GM23338 (cell line): ENCODE measurements around the gene KNTC1.

Experiments
- CREB1 ChIP-seq: fragments of 250-450 bp; sonication (Bioruptor Pico); IDR thresholded peaks from 2 replicates; pipeline ENCODE4 v1.5.0; 2020; ENCODE audit warnings: low read depth, mild to moderate bottlenecking, moderate library complexity
- EZH2 ChIP-seq: fragments of 200-600 bp; sonication (generic); IDR thresholded peaks from one replicate; pipeline ENCODE4 v1.8.0; 2017; ENCODE audit warnings: antibody characterized with exemption, mild to moderate bottlenecking, low read depth; ENCODE audit not compliant: unreplicated experiment
- EZH2phosphoT487 ChIP-seq: fragments of 200-600 bp; sonication (generic); IDR thresholded peaks from one replicate; pipeline ENCODE4 v1.8.1; 2018; ENCODE audit warnings: antibody characterized with exemption; ENCODE audit not compliant: unreplicated experiment
- JUNB ChIP-seq: IDR thresholded peaks from one replicate; pipeline ENCODE4 v1.6.1; 2016; ENCODE audit warnings: antibody characterized with exemption; ENCODE audit not compliant: unreplicated experiment
- POLR2AphosphoS5 ChIP-seq: IDR thresholded peaks from 2 replicates; pipeline ENCODE4 v1.6.1; 2016; ENCODE audit warnings: antibody characterized with exemption, low read depth
- ZNF114 ChIP-seq: fragments of 250-450 bp; sonication (Bioruptor Pico); IDR thresholded peaks from 2 replicates; pipeline ENCODE4 v1.5.0; 2020; ENCODE audit warnings: mild to moderate bottlenecking, moderate library complexity
- ZNF331 ChIP-seq: fragments of 250-450 bp; sonication (Bioruptor Pico); IDR thresholded peaks from 2 replicates; pipeline ENCODE4 v1.5.0; 2020; ENCODE audit warnings: low read depth, mild to moderate bottlenecking, moderate library complexity
- TF ChIP-seq, protein P1 (sequence below), 2 experiments: fragments of 200-600 bp in 1 of 2; sonication (generic) in 1 of 2; conservative IDR thresholded peaks; 2 replicates each; pipeline versions ENCODE4 v1.5.1 to v1.6.1; 2016 to 2017; ENCODE audit warnings: antibody characterized with exemption in 2 of 2, low read depth in 2 of 2, mild to moderate bottlenecking in 2 of 2, moderate library complexity in 1 of 2
- TF ChIP-seq, protein P2 (sequence below): IDR thresholded peaks from 2 replicates; pipeline ENCODE4 v1.6.1; 2016; ENCODE audit warnings: antibody characterized with exemption
- TF ChIP-seq, protein P3 (sequence below): IDR thresholded peaks from one replicate; pipeline ENCODE4 v1.6.1; 2018; ENCODE audit warnings: antibody characterized with exemption; ENCODE audit not compliant: unreplicated experiment
- TF ChIP-seq, protein P4 (sequence below): fragments of 250-450 bp; sonication (Bioruptor Pico); IDR thresholded peaks from 2 replicates; pipeline ENCODE4 v1.5.0; 2020; ENCODE audit warnings: mild to moderate bottlenecking, moderate library complexity

DNA sequence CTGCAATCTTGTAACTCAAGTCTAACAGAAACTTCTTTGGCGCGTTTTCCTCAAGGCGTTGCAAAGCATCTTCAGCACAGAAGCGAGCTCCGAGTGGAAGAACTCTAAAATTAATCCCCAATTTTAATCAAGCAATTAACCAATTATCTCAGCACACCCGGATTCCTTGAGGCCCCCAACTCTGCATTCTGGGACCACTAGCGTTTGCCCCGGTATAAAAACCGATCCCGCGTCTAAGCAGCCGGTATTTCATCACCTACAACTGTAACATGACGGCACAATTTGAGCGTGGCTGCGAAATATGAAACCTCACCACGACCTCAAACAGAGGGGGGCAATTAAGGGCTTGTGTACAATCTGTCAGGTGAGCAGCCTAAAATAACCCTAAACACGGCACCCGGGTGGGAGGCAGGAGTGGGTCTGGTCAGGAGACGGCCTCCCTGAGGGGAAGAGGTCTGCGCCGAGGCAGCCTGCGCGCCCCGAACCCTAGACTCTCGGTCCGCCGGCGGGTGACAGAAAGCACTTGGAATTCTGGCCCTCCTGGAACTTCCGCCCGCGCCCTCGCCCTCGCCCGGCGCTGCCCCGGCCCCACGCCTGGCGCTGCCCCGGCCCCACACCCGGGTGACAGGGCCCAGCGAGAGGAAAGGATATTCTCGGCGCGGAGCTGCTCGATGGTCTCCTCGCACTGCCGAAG is 26.9 kb upstream of the KNTC1 start:
- TF ChIP-seq EZH2 (no peak), POLR2AphosphoS5 (no peak), EZH2phosphoT487 (no peak), ZNF114 (no peak), JUNB (no peak), ZNF331 (no peak), CREB1 (CRISPR knock-in tag) (peak; percentile 65)
- TF ChIP-seq, protein P1, sequence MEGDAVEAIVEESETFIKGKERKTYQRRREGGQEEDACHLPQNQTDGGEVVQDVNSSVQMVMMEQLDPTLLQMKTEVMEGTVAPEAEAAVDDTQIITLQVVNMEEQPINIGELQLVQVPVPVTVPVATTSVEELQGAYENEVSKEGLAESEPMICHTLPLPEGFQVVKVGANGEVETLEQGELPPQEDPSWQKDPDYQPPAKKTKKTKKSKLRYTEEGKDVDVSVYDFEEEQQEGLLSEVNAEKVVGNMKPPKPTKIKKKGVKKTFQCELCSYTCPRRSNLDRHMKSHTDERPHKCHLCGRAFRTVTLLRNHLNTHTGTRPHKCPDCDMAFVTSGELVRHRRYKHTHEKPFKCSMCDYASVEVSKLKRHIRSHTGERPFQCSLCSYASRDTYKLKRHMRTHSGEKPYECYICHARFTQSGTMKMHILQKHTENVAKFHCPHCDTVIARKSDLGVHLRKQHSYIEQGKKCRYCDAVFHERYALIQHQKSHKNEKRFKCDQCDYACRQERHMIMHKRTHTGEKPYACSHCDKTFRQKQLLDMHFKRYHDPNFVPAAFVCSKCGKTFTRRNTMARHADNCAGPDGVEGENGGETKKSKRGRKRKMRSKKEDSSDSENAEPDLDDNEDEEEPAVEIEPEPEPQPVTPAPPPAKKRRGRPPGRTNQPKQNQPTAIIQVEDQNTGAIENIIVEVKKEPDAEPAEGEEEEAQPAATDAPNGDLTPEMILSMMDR (conservative IDR thresholded peaks at IDR 0.05; ENCODE audit: low read depth in 2 of 2) = no peak
- TF ChIP-seq, protein P2, sequence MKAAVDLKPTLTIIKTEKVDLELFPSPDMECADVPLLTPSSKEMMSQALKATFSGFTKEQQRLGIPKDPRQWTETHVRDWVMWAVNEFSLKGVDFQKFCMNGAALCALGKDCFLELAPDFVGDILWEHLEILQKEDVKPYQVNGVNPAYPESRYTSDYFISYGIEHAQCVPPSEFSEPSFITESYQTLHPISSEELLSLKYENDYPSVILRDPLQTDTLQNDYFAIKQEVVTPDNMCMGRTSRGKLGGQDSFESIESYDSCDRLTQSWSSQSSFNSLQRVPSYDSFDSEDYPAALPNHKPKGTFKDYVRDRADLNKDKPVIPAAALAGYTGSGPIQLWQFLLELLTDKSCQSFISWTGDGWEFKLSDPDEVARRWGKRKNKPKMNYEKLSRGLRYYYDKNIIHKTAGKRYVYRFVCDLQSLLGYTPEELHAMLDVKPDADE = no peak
- TF ChIP-seq, protein P3, sequence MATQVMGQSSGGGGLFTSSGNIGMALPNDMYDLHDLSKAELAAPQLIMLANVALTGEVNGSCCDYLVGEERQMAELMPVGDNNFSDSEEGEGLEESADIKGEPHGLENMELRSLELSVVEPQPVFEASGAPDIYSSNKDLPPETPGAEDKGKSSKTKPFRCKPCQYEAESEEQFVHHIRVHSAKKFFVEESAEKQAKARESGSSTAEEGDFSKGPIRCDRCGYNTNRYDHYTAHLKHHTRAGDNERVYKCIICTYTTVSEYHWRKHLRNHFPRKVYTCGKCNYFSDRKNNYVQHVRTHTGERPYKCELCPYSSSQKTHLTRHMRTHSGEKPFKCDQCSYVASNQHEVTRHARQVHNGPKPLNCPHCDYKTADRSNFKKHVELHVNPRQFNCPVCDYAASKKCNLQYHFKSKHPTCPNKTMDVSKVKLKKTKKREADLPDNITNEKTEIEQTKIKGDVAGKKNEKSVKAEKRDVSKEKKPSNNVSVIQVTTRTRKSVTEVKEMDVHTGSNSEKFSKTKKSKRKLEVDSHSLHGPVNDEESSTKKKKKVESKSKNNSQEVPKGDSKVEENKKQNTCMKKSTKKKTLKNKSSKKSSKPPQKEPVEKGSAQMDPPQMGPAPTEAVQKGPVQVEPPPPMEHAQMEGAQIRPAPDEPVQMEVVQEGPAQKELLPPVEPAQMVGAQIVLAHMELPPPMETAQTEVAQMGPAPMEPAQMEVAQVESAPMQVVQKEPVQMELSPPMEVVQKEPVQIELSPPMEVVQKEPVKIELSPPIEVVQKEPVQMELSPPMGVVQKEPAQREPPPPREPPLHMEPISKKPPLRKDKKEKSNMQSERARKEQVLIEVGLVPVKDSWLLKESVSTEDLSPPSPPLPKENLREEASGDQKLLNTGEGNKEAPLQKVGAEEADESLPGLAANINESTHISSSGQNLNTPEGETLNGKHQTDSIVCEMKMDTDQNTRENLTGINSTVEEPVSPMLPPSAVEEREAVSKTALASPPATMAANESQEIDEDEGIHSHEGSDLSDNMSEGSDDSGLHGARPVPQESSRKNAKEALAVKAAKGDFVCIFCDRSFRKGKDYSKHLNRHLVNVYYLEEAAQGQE = no peak
- TF ChIP-seq, protein P4, sequence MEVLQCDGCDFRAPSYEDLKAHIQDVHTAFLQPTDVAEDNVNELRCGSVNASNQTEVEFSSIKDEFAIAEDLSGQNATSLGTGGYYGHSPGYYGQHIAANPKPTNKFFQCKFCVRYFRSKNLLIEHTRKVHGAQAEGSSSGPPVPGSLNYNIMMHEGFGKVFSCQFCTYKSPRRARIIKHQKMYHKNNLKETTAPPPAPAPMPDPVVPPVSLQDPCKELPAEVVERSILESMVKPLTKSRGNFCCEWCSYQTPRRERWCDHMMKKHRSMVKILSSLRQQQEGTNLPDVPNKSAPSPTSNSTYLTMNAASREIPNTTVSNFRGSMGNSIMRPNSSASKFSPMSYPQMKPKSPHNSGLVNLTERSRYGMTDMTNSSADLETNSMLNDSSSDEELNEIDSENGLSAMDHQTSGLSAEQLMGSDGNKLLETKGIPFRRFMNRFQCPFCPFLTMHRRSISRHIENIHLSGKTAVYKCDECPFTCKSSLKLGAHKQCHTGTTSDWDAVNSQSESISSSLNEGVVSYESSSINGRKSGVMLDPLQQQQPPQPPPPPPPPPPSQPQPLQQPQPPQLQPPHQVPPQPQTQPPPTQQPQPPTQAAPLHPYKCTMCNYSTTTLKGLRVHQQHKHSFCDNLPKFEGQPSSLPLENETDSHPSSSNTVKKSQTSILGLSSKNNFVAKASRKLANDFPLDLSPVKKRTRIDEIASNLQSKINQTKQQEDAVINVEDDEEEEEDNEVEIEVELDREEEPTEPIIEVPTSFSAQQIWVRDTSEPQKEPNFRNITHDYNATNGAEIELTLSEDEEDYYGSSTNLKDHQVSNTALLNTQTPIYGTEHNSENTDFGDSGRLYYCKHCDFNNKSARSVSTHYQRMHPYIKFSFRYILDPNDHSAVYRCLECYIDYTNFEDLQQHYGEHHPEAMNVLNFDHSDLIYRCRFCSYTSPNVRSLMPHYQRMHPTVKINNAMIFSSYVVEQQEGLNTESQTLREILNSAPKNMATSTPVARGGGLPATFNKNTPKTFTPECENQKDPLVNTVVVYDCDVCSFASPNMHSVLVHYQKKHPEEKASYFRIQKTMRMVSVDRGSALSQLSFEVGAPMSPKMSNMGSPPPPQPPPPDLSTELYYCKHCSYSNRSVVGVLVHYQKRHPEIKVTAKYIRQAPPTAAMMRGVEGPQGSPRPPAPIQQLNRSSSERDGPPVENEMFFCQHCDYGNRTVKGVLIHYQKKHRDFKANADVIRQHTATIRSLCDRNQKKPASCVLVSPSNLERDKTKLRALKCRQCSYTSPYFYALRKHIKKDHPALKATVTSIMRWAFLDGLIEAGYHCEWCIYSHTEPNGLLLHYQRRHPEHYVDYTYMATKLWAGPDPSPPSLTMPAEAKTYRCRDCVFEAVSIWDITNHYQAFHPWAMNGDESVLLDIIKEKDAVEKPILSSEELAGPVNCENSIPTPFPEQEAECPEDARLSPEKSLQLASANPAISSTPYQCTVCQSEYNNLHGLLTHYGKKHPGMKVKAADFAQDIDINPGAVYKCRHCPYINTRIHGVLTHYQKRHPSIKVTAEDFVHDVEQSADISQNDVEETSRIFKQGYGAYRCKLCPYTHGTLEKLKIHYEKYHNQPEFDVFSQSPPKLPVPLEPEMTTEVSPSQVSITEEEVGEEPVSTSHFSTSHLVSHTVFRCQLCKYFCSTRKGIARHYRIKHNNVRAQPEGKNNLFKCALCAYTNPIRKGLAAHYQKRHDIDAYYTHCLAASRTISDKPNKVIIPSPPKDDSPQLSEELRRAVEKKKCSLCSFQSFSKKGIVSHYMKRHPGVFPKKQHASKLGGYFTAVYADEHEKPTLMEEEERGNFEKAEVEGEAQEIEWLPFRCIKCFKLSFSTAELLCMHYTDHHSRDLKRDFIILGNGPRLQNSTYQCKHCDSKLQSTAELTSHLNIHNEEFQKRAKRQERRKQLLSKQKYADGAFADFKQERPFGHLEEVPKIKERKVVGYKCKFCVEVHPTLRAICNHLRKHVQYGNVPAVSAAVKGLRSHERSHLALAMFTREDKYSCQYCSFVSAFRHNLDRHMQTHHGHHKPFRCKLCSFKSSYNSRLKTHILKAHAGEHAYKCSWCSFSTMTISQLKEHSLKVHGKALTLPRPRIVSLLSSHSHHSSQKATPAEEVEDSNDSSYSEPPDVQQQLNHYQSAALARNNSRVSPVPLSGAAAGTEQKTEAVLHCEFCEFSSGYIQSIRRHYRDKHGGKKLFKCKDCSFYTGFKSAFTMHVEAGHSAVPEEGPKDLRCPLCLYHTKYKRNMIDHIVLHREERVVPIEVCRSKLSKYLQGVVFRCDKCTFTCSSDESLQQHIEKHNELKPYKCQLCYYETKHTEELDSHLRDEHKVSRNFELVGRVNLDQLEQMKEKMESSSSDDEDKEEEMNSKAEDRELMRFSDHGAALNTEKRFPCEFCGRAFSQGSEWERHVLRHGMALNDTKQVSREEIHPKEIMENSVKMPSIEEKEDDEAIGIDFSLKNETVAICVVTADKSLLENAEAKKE (CRISPR knock-in tag) = no peak
